ENCODE measurements around the gene LRIT1.
"Not testable (repeated sequence)": the region's sequence is repeated elsewhere in the genome, so short reads cannot be mapped to it uniquely, and the experiment has no call there.

Gene LRIT1

DNA sequence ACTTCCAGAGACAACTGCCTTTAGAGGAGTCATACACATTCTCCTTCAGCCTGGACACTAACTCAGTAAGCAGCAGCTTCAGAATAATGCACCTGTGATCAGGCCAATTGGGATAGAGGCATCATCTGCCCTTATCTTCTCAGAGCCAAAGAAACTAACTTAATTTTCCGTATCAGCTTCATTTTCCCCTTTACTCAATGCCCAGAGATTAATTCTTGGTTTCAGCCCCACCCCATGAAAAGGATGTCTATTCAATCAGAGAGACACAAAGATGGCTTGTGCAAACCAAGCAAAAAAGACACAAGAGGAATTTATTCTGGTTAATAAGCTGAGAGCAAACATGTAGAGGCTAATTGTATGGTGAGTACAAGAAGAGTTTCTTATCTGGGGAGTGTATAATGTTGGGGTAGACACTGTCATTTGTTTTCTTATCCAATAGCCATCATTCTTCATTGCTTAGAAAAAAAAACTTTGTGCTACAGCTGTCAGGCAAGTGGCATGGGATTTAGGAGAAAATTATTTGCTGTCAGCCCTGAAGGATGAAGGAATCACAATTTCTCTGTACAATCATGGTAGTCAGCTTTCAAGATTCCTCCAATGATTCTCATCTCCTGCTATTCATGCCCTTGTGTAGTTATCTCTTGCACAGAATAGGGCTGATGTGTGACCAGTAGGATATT lies 48.3 kb upstream of the LRIT1 start (continued):
- TF ChIP-seq, protein P1, sequence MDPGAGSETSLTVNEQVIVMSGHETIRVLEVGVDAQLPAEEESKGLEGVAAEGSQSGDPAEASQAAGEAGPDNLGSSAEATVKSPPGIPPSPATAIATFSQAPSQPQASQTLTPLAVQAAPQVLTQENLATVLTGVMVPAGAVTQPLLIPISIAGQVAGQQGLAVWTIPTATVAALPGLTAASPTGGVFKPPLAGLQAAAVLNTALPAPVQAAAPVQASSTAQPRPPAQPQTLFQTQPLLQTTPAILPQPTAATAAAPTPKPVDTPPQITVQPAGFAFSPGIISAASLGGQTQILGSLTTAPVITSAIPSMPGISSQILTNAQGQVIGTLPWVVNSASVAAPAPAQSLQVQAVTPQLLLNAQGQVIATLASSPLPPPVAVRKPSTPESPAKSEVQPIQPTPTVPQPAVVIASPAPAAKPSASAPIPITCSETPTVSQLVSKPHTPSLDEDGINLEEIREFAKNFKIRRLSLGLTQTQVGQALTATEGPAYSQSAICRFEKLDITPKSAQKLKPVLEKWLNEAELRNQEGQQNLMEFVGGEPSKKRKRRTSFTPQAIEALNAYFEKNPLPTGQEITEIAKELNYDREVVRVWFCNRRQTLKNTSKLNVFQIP (CRISPR knock-in tag; IDR thresholded peaks at IDR 0.05; ENCODE audit: borderline replicate concordance, low read depth) = no peak
- no peak for TF ChIP-seq OSR1 (CRISPR knock-in tag; IDR thresholded peaks at IDR 0.05)

- no peak for ATAC-seq
- TF ChIP-seq ZNF565 (CRISPR knock-in tag; conservative IDR thresholded peaks at IDR 0.05; ENCODE audit: low read depth) (no peak), PPARA (CRISPR knock-in tag; IDR thresholded peaks at IDR 0.05; ENCODE audit: borderline replicate concordance) (no peak), RARB (CRISPR knock-in tag; IDR thresholded peaks at IDR 0.05) (no peak)
- TF ChIP-seq, protein P2, sequence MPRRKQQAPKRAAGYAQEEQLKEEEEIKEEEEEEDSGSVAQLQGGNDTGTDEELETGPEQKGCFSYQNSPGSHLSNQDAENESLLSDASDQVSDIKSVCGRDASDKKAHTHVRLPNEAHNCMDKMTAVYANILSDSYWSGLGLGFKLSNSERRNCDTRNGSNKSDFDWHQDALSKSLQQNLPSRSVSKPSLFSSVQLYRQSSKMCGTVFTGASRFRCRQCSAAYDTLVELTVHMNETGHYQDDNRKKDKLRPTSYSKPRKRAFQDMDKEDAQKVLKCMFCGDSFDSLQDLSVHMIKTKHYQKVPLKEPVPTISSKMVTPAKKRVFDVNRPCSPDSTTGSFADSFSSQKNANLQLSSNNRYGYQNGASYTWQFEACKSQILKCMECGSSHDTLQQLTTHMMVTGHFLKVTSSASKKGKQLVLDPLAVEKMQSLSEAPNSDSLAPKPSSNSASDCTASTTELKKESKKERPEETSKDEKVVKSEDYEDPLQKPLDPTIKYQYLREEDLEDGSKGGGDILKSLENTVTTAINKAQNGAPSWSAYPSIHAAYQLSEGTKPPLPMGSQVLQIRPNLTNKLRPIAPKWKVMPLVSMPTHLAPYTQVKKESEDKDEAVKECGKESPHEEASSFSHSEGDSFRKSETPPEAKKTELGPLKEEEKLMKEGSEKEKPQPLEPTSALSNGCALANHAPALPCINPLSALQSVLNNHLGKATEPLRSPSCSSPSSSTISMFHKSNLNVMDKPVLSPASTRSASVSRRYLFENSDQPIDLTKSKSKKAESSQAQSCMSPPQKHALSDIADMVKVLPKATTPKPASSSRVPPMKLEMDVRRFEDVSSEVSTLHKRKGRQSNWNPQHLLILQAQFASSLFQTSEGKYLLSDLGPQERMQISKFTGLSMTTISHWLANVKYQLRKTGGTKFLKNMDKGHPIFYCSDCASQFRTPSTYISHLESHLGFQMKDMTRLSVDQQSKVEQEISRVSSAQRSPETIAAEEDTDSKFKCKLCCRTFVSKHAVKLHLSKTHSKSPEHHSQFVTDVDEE (CRISPR knock-in tag; IDR thresholded peaks at IDR 0.05) = no peak
These were observed 46.8 kb upstream of the LRIT1 start for GRCh38 chr10:84288151-84288550.

GRCh38 chr10:84286695-84287094 lies 45.3 kb upstream of the LRIT1 start:
- no peak for ATAC-seq
- no peak for TF ChIP-seq ZNF8 (CRISPR knock-in tag; IDR thresholded peaks at IDR 0.05)
- TF ChIP-seq ZNF70 (CRISPR knock-in tag; IDR thresholded peaks at IDR 0.05) = no peak

- not testable (repeated sequence) for ATAC-seq
These were observed 38.6 kb upstream of the LRIT1 start for GRCh38 chr10:84279876-84280475.

- TF ChIP-seq ZC3H10 (CRISPR knock-in tag; IDR thresholded peaks at IDR 0.05) (no peak), ISL1 (CRISPR knock-in tag; IDR thresholded peaks at IDR 0.05) (no peak), TOX (CRISPR knock-in tag; IDR thresholded peaks at IDR 0.05; ENCODE audit: borderline replicate concordance) (no peak), PPARA (CRISPR knock-in tag; IDR thresholded peaks at IDR 0.05; ENCODE audit: borderline replicate concordance) (no peak), BACH2 (CRISPR knock-in tag; IDR thresholded peaks at IDR 0.05; ENCODE audit: borderline replicate concordance) (no peak), RARB (CRISPR knock-in tag; IDR thresholded peaks at IDR 0.05) (no peak), ZNF565 (CRISPR knock-in tag; conservative IDR thresholded peaks at IDR 0.05; ENCODE audit: low read depth) (no peak), CREB5 (CRISPR knock-in tag; IDR thresholded peaks at IDR 0.05; ENCODE audit: low read depth) (no peak), TCF4 (CRISPR knock-in tag; IDR thresholded peaks at IDR 0.05; ENCODE audit: borderline replicate concordance) (no peak), ZNF70 (CRISPR knock-in tag; IDR thresholded peaks at IDR 0.05) (no peak), CSDC2 (CRISPR knock-in tag; IDR thresholded peaks at IDR 0.05) (no peak), GLIS3 (CRISPR knock-in tag; IDR thresholded peaks at IDR 0.05) (no peak), OSR1 (CRISPR knock-in tag; IDR thresholded peaks at IDR 0.05) (no peak)
- TF ChIP-seq, protein P2 (CRISPR knock-in tag; IDR thresholded peaks at IDR 0.05) = no peak
- ATAC-seq = no peak
These were observed 29.4 kb upstream of the LRIT1 start for GRCh38 chr10:84270708-84271107.
